ENCODE data around the gene CXCL12. TPM values are rescaled to one million over a fixed set of nuclear protein-coding genes. Genes with fewer than 3 reads are reported as not detected.

CXCL12 gene
- total RNA-seq, 1 experiment from 2014 or later = 0.47 TPM

DNA sequence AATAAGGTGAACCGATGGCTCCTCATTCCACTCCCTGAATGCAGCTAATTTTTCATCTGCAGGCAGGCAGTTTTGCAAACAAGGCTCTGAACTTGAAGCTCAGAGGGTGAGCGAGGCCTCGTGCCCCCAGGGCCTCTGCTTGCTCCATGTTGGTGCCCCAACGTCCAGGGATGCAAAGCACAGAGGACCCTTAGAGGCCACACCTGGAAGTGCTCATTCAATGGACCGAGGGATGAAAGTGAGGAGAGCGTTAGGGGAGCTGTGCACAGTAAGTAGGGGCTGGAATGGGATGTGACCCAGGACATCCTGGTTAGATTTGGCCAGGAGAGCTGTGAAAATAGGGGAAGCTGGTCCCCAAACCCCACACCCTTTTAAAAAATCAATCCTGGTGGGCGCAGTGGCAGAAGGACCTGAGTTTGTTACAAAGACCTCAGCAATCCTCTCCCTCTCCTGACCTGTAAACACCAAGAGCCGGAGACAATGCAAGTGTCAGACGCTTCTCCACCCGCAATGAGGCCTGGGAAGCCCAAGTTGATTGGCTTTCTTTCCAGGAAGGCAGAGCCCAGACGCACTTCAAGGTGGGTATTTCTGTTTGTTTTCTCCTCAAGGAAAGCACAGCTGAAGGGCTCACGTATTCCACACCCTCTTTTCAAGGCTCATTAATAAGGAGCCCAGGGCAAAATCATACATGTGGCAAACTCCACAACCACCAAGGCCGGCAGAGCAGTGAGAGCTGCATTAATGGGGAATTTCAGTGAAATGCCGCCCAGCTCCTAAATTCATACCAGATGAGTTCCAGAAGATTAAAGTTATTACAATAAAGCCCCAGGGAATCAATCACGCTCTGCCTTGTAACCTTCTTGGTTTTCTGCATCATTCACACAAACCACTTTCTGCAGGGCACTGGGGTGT, 14.1 kb upstream of the CXCL12 start:
- H3K9ac ChIP-seq (ENCODE audit: low read length) = no peak overlapping the region
- DNase-seq (ENCODE audit: low read depth, low spot score) = no peak
- H2AFZ ChIP-seq (ENCODE audit: low read depth, low read length, poor library complexity, severe bottlenecking) = no peak overlapping the region
- no peak overlapping the region for H3K27ac ChIP-seq (ENCODE audit: low read depth, low read length)
- ChIA-PET CTCF (interaction anchor here (1.3 kb wide), 1 partner anchor 12 kb away, joined by 3 read pairs; no protein-coding TSS in a partner anchor), RAD21 (ENCODE audit: low non-redundant PET in 1 of 2, low total read pairs in 2 of 2, uncharacterized antibody in 2 of 2, unreplicated experiment in 2 of 2) (no interaction called here), POLR2A (no interaction called here)
- no peaks in the 10 kb centered on the region for H3K9me2 ChIP-seq (ENCODE audit: insufficient read depth)
- no TSS peak for BruUV-seq (replicated peaks)
- no peak for TF ChIP-seq FOSL1 (IDR thresholded peaks at IDR 0.05; ENCODE audit: low read depth)
- no peak for TF ChIP-seq JUND (IDR thresholded peaks at IDR 0.05)
- TF ChIP-seq, protein P1, sequence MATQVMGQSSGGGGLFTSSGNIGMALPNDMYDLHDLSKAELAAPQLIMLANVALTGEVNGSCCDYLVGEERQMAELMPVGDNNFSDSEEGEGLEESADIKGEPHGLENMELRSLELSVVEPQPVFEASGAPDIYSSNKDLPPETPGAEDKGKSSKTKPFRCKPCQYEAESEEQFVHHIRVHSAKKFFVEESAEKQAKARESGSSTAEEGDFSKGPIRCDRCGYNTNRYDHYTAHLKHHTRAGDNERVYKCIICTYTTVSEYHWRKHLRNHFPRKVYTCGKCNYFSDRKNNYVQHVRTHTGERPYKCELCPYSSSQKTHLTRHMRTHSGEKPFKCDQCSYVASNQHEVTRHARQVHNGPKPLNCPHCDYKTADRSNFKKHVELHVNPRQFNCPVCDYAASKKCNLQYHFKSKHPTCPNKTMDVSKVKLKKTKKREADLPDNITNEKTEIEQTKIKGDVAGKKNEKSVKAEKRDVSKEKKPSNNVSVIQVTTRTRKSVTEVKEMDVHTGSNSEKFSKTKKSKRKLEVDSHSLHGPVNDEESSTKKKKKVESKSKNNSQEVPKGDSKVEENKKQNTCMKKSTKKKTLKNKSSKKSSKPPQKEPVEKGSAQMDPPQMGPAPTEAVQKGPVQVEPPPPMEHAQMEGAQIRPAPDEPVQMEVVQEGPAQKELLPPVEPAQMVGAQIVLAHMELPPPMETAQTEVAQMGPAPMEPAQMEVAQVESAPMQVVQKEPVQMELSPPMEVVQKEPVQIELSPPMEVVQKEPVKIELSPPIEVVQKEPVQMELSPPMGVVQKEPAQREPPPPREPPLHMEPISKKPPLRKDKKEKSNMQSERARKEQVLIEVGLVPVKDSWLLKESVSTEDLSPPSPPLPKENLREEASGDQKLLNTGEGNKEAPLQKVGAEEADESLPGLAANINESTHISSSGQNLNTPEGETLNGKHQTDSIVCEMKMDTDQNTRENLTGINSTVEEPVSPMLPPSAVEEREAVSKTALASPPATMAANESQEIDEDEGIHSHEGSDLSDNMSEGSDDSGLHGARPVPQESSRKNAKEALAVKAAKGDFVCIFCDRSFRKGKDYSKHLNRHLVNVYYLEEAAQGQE (IDR thresholded peaks at IDR 0.05; ENCODE audit: low read depth) = no peak
- no peak for TF ChIP-seq POLR2AphosphoS5 (IDR thresholded peaks at IDR 0.05; ENCODE audit: low read depth, low read length)
- TF ChIP-seq ZNF274 (IDR thresholded peaks at IDR 0.05; ENCODE audit: low read depth, low read length) = no peak
- TF ChIP-seq, protein P2, sequence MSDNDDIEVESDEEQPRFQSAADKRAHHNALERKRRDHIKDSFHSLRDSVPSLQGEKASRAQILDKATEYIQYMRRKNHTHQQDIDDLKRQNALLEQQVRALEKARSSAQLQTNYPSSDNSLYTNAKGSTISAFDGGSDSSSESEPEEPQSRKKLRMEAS (IDR thresholded peaks at IDR 0.05) = no peak
- TF ChIP-seq SIN3A (IDR thresholded peaks at IDR 0.05; ENCODE audit: low read depth) = no peak
- no peak for TF ChIP-seq SP1 (IDR thresholded peaks at IDR 0.05; ENCODE audit: low read depth)
- no peak for ATAC-seq
- no peaks in the 10 kb centered on the region for H3K9me3 ChIP-seq (ENCODE audit: control insufficient read depth in 1 of 2, insufficient read depth in 1 of 2, low read depth in 1 of 2, low read length in 2 of 2)
- H4K20me1 ChIP-seq (ENCODE audit: insufficient read depth) = no peaks in the 10 kb centered on the region
- H3K4me2 ChIP-seq (ENCODE audit: low read length) = no peak overlapping the region
- intact Hi-C loops (cut with micrococcal nuclease) = no loop called here
- H3K4me1 ChIP-seq (ENCODE audit: control insufficient read depth in 1 of 2, insufficient read depth in 2 of 2, low read length in 2 of 2) = no peaks in the 10 kb centered on the region
- H3K27me3 ChIP-seq (ENCODE audit: insufficient read depth, low read length) = peaks cover 35% of the 10 kb centered on the region
- H3K79me2 ChIP-seq (ENCODE audit: insufficient read depth, low read length) = no peaks in the 10 kb centered on the region
- no peak overlapping the region for H3K4me3 ChIP-seq (replicated peaks in 1 of 2; ENCODE audit: low read depth in 1 of 2, low read length in 2 of 2)
- H3K36me3 ChIP-seq (ENCODE audit: control insufficient read depth in 1 of 2, insufficient read depth in 2 of 2, low read length in 2 of 2) = no peaks in the 10 kb centered on the region
